H1 (cell line): ENCODE data around the gene FRRS1L. TPM values are rescaled to one million over a fixed set of nuclear protein-coding genes. Genes with fewer than 3 reads are reported as not detected.

Experiments used
- FOSL1 ChIP-seq: IDR thresholded peaks from 2 replicates; pipeline ENCODE4 v1.6.1; 2011; ENCODE audit warnings: mild to moderate bottlenecking, low read depth, low read length, moderate library complexity; ENCODE audit not compliant: insufficient read depth
- polyA plus RNA-seq, 7 experiments: library from polyadenylated mRNA; depleted of rRNA in 3 of 7; stranded (reverse) in 5 of 7; unstranded in 2 of 7; fragments of >200 nt in 5 of 7; fragments of 200-250 nt in 2 of 7; gene quantifications; 1 replicate in 5 of 7; 2 replicates in 1 of 7; 4 replicates in 1 of 7; pipeline versions ENCODE4 v1.2.1 to v1.2.3, GENCODE V29; 2011 to 2013; ENCODE audit warnings: missing spikeins in 2 of 7, mixed read lengths in 2 of 7
- total RNA-seq: library from RNA; stranded (reverse); fragmentation: NEBNext Ultra II Directional; extraction: Animal tissue kit (Norgen Biotek cat#: 25700); gene quantifications from 2 replicates; pipeline ENCODE4 v1.2.1, GENCODE V29; 2021

Gene FRRS1L
- total and polyA plus RNA-seq, 2 of the 8 experiments (the other 6 are each of a cell fraction or from before 2014, with no cell fraction given): 1.0 to 2.2 TPM

DNA sequence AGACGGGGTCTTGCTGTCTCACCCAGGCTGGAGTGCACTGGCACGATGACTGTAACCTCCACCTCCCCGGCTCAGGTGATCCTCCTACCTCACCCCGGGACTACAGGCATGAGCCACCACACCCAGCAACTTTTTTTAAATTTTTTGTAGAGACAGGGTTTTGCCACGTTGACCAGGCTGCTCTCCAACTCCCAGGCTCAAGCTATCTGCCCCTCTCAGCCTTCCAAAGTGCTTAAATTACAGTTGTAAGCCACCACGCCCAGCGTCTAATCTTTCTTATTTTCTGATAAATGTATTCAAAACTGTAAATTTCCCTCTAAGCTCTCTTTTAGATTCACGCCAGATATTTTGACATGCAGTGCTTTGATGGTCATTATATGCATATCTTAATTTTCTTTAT lies 10.3 kb downstream of the FRRS1L start (continued):
- TF ChIP-seq FOSL1: no peak
